A673 (cell line): ENCODE measurements around the gene FAAP100. TPM values are rescaled to one million over a fixed set of nuclear protein-coding genes. Genes with fewer than 3 reads are reported as not detected.

Source experiments
- BruUV-seq: library from RNA; stranded (reverse); fragments of 400-500 nt; replicated peaks from 2 replicates; lab custom pipeline; 2021; lab: Mats Ljungman, UMichigan
- CTCF ChIA-PET: fragments of 300-600 bp; sonication (Branson Sonifier 250); formaldehyde crosslinking; loops from one replicate; lab custom pipeline; 2022; ENCODE audit warnings: antibody characterized with exemption; lab: Charles Lee
- POLR2A ChIA-PET: fragments of 300-600 bp; sonication (Branson Sonifier 250); formaldehyde crosslinking; loops from one replicate; lab custom pipeline; 2022; ENCODE audit warnings: antibody characterized with exemption; ENCODE audit not compliant: low non-redundant PET; lab: Charles Lee
- DNase-seq: peaks from one replicate; pipeline ENCODE4 v3.0.0-alpha.2; 2015; ENCODE audit warnings: low spot score
- H3K27ac ChIP-seq: fragments of 200-600 bp; sonication (generic); 2 replicates; pipeline ENCODE4 v1.5.1; 2016; ENCODE audit warnings: mixed run types, low read depth, mild to moderate bottlenecking, mixed read lengths, antibody characterized with exemption, low read length; ENCODE audit not compliant: poor library complexity, severe bottlenecking
- H3K27me3 ChIP-seq: fragments of 200-600 bp; sonication (generic); replicated peaks from 2 replicates; pipeline ENCODE4 v1.6.1; 2017; ENCODE audit warnings: mixed run types, low read depth, mild to moderate bottlenecking, mixed read lengths, antibody characterized with exemption, low read length; ENCODE audit not compliant: insufficient read depth, poor library complexity
- H3K36me3 ChIP-seq: fragments of 200-600 bp; sonication (generic); 2 replicates; pipeline ENCODE4 v1.6.1; 2016; ENCODE audit warnings: mixed run types, mild to moderate bottlenecking, mixed read lengths, antibody characterized with exemption, low read length; ENCODE audit not compliant: insufficient read depth, poor library complexity, severe bottlenecking
- H3K4me1 ChIP-seq: fragments of 200-600 bp; sonication (generic); 2 replicates; pipeline ENCODE4 v1.6.1; 2017; ENCODE audit warnings: mixed run types, mild to moderate bottlenecking, mixed read lengths, antibody characterized with exemption, low read length; ENCODE audit not compliant: insufficient read depth, poor library complexity, severe bottlenecking
- H3K4me3 ChIP-seq: fragments of 200-600 bp; sonication (generic); 2 replicates; pipeline ENCODE4 v1.5.1; 2016; ENCODE audit warnings: low read depth, mixed run types, mild to moderate bottlenecking, mixed read lengths, low read length; ENCODE audit not compliant: poor library complexity, severe bottlenecking
- H3K9me3 ChIP-seq: fragments of 200-600 bp; sonication (generic); 2 replicates; pipeline ENCODE4 v1.6.1; 2016; ENCODE audit warnings: mixed run types, low read depth, mild to moderate bottlenecking, mixed read lengths, antibody characterized with exemption, low read length; ENCODE audit not compliant: poor library complexity, severe bottlenecking
- EZH2 ChIP-seq: fragments of 200-600 bp; sonication (generic); IDR thresholded peaks from 2 replicates; pipeline ENCODE4 v1.6.1; 2017; ENCODE audit warnings: borderline replicate concordance, low read depth, mild to moderate bottlenecking, mixed read lengths, antibody characterized with exemption, low read length; ENCODE audit not compliant: poor library complexity, severe bottlenecking
- intact Hi-C: fragments of 100-400 bp; cut with micrococcal nuclease; formaldehyde crosslinking; loops from one replicate; pipeline ENCODE4 v1.10.0; 2022; ENCODE audit not compliant: unreplicated experiment
- total RNA-seq: library from RNA; stranded (reverse); gene quantifications from 2 replicates; pipeline ENCODE4 v1.2.3, GENCODE V29; 2021
- TF ChIP-seq, protein P1 (sequence below): fragments of 300-800, 200-600 bp; sonication (generic); conservative IDR thresholded peaks from 2 replicates; pipeline ENCODE4 v1.5.1; 2017; ENCODE audit warnings: low read depth, mild to moderate bottlenecking, antibody characterized with exemption, low read length, moderate library complexity, mixed read lengths

FAAP100 gene
- total RNA-seq, 1 experiment from 2014 or later: 49.4 TPM

DNA sequence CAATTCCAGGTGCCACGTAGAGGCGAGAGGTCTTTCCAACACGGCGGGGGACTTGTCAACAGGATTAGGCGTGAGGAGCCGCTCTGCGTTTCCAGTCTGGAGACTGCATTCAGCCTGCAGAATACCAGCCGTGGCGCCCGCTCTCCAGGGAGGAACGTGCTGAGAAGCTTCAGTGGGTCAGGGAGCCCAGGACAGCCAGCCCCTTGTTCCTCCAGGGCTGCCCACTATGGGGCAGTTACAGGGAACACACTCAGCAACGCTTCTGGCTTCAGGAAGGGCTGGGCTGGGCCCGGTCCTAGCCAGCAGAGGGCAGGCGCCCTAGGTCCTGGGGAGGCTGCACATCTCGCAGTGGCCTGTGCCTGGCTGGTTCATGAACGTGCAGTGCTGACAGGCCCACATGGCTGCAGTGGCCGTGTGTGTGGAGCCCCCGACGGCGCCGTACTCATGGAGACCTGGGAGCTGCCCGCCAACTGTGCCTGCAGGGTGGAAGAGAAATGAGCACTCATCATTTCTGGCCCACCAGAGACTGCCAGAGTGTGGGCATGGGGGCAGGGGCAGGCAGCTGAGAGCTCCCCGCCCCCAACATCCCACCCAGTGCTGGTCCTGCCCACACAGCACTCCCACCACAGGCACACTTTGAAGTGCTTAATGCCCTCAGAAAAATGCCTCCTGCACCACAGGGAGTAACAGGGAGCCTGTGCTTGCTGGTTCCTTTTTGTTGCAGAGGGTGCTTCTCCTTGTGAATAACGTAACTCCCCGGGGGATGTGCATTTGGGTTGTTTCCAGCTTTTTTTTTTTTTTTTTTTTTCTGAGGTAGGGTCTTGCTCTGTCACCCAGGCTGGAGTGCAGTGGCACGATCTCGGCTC lies 7.0 kb upstream of the FAAP100 start:
- H3K27me3 ChIP-seq: no peaks in the 10 kb centered on the region
- ChIA-PET CTCF (no interaction called here), POLR2A (no interaction called here)
- peaks cover 73% of the 10 kb centered on the region for H3K36me3 ChIP-seq
- peak; percentile 83 for DNase-seq
- no peaks in the 10 kb centered on the region for H3K9me3 ChIP-seq
- no peak for TF ChIP-seq EZH2
- TF ChIP-seq, protein P1, sequence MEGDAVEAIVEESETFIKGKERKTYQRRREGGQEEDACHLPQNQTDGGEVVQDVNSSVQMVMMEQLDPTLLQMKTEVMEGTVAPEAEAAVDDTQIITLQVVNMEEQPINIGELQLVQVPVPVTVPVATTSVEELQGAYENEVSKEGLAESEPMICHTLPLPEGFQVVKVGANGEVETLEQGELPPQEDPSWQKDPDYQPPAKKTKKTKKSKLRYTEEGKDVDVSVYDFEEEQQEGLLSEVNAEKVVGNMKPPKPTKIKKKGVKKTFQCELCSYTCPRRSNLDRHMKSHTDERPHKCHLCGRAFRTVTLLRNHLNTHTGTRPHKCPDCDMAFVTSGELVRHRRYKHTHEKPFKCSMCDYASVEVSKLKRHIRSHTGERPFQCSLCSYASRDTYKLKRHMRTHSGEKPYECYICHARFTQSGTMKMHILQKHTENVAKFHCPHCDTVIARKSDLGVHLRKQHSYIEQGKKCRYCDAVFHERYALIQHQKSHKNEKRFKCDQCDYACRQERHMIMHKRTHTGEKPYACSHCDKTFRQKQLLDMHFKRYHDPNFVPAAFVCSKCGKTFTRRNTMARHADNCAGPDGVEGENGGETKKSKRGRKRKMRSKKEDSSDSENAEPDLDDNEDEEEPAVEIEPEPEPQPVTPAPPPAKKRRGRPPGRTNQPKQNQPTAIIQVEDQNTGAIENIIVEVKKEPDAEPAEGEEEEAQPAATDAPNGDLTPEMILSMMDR: peak; percentile 38; the same call in 1 of the 2 replicates
- peak overlapping the region; percentile 71 for H3K27ac ChIP-seq
- BruUV-seq: no TSS peak
- H3K4me3 ChIP-seq: no peak overlapping the region
- peaks cover 32% of the 10 kb centered on the region for H3K4me1 ChIP-seq
- intact Hi-C loops: no loop called here

DNA sequence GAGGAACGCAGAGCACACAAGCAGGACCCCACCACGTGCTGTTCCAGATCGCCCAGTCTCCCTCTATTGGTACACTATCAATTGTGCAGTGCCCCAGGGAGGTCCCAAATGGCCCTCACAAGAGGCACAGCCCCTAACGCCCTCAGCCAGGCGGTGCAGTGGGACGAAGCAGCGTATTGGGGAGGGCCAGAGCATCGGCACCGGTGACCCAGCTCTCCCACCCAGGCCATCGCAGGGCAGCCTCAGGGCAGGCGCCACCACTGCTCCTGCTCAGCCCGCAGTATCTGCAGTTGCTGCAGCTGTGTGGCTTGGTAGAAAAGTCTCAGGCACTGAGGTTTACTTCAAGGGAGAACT lies 5.9 kb upstream of the FAAP100 start:
- ChIA-PET CTCF (no interaction called here), POLR2A (no interaction called here)
- BruUV-seq: no TSS peak
- intact Hi-C loops: no loop called here
- Histone ChIP-seq H3K27me3 (no peaks in the 10 kb centered on the region), H3K4me3 (no peak overlapping the region), H3K4me1 (peaks cover 39% of the 10 kb centered on the region), H3K27ac (peak overlapping the region; percentile 71), H3K9me3 (no peaks in the 10 kb centered on the region), H3K36me3 (peaks cover 63% of the 10 kb centered on the region)
- DNase-seq: no peak
- no peak for TF ChIP-seq EZH2
- TF ChIP-seq, protein P1: no peak

DNA sequence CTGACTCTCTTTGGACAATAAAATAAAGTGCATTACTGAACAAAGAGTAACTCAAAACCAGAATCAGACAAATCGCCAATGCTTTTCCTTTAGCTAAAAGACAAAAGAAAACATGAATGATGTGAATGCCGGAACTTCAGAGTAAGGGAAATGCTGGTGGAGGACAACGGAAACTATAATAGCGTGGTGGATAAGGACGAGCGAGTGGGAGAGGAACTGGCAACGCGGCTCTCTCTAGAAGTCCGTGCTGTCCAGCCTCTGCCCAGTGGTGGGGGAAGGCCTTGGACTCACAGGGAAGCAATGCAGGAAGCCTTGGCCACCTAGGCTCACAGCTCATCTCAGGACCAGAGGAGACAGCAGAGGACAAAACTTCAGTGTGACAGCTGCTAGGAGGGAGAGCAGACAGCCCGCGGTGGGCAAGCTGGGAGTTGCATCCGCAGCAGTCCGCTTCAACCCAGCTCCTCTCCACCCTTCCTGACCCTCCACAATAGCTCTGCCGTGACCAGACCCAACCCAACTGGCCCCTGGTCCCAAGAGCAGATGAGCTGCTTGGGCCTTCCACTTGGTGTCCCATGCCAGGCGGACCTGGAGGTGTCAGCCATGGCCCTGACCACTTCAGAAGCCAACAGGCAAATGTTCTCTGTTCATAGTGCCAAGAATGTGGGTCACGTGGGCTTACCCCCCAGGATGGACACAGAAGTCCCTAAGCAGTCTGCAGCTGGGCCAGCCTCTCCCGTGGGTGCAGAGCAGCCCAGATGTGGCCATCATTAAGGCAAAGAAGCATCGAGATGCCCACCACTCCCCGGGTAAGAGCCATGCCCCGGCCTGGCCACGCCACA lies 5.3 kb upstream of the FAAP100 start:
- ChIA-PET CTCF (no interaction called here), POLR2A (interaction anchor here (0.6 kb wide), 1 partner anchor 101 kb away, joined by 3 read pairs; no protein-coding TSS in a partner anchor)
- Histone ChIP-seq H3K4me3 (no peak overlapping the region), H3K4me1 (peaks cover 39% of the 10 kb centered on the region), H3K36me3 (peaks cover 58% of the 10 kb centered on the region), H3K9me3 (no peaks in the 10 kb centered on the region), H3K27ac (peak overlapping the region; percentile 71), H3K27me3 (no peaks in the 10 kb centered on the region)
- BruUV-seq: no TSS peak
- TF ChIP-seq EZH2: no peak
- TF ChIP-seq, protein P1: no peak
- intact Hi-C loops: no loop called here
- no peak for DNase-seq
